ENCODE results near the gene CHST4. TPM values are rescaled to one million over a fixed set of nuclear protein-coding genes. Genes with fewer than 3 reads are reported as not detected.
"Not testable (repeated sequence)": the region's sequence is repeated elsewhere in the genome, so short reads cannot be mapped to it uniquely, and the experiment has no call there.

The CHST4 gene
- total RNA-seq, 1 experiment from 2014 or later: 0.14 TPM

GRCh38 chr16:71499775-71500364, 26.4 kb upstream of the CHST4 start:
- H3K4me3 Mint-ChIP-seq (ENCODE audit: unreplicated experiment): no peak overlapping the region
- POLR2A ChIA-PET: interaction anchor here (1.4 to 3.1 kb wide), 3 partner anchors 15 to 87 kb away, joined by 4 to 11 read pairs (median 8); partner anchors contain the start of gene ZNF23
- DNase-seq (ENCODE audit: unreplicated experiment): peak; percentile 56
- no peak overlapping the region for H3K27ac Mint-ChIP-seq (ENCODE audit: low read depth, unreplicated experiment)
- H3K9me3 Mint-ChIP-seq (ENCODE audit: unreplicated experiment): no peaks in the 10 kb centered on the region
- TF ChIP-seq CTCF (IDR thresholded peaks at IDR 0.05; ENCODE audit: unreplicated experiment): peak; percentile 73
- CTCF ChIA-PET: interaction anchor here (0.6 to 8.2 kb wide), 36 partner anchors 9 to 776 kb away, joined by 3 to 212 read pairs (median 4); partner anchors contain the start of genes CHST4 and ZNF19
- BruUV-seq (replicated peaks): no TSS peak
- H3K4me1 Mint-ChIP-seq (ENCODE audit: insufficient read depth, unreplicated experiment): peaks cover 2% of the 10 kb centered on the region
- peaks cover 9% of the 10 kb centered on the region for H3K27me3 Mint-ChIP-seq (ENCODE audit: insufficient read depth, unreplicated experiment)
- intact Hi-C loops (cut with micrococcal nuclease): loop anchor here (1.0 to 10.0 kb wide), 2 partner anchors 88 to 115 kb away; no protein-coding TSS in a partner anchor
- H3K36me3 Mint-ChIP-seq (ENCODE audit: insufficient read depth, unreplicated experiment): no peaks in the 10 kb centered on the region

GRCh38 chr16:71500964-71501363, 25.3 kb upstream of the CHST4 start:
- BruUV-seq (replicated peaks): no TSS peak
- H3K27me3 Mint-ChIP-seq (ENCODE audit: insufficient read depth, unreplicated experiment): peaks cover 9% of the 10 kb centered on the region
- H3K36me3 Mint-ChIP-seq (ENCODE audit: insufficient read depth, unreplicated experiment): no peaks in the 10 kb centered on the region
- H3K4me1 Mint-ChIP-seq (ENCODE audit: insufficient read depth, unreplicated experiment): peaks cover 7% of the 10 kb centered on the region
- intact Hi-C loops (cut with micrococcal nuclease): loop anchor here (1.0 to 10.0 kb wide), 2 partner anchors 36 to 114 kb away; no protein-coding TSS in a partner anchor
- H3K9me3 Mint-ChIP-seq (ENCODE audit: unreplicated experiment): no peaks in the 10 kb centered on the region
- H3K27ac Mint-ChIP-seq (ENCODE audit: low read depth, unreplicated experiment): no peak overlapping the region
- no peak for DNase-seq (ENCODE audit: unreplicated experiment)
- ChIA-PET POLR2A (no interaction called here), CTCF (interaction anchor here (0.6 to 8.2 kb wide), 21 partner anchors 12 to 334 kb away, joined by 3 to 212 read pairs (median 7); partner anchors contain the start of genes CHST4 and ZNF19)
- H3K4me3 Mint-ChIP-seq (ENCODE audit: unreplicated experiment): no peak overlapping the region
- no peak for TF ChIP-seq CTCF (IDR thresholded peaks at IDR 0.05; ENCODE audit: unreplicated experiment)

- no peaks in the 10 kb centered on the region for H3K9me3 Mint-ChIP-seq (ENCODE audit: unreplicated experiment)
- no peak for TF ChIP-seq CTCF (IDR thresholded peaks at IDR 0.05; ENCODE audit: unreplicated experiment)
- H3K36me3 Mint-ChIP-seq (ENCODE audit: insufficient read depth, unreplicated experiment): no peaks in the 10 kb centered on the region
- POLR2A ChIA-PET: no interaction called here
- no peak overlapping the region for H3K4me3 Mint-ChIP-seq (ENCODE audit: unreplicated experiment)
- peaks cover 9% of the 10 kb centered on the region for H3K27me3 Mint-ChIP-seq (ENCODE audit: insufficient read depth, unreplicated experiment)
- intact Hi-C loops (cut with micrococcal nuclease): loop anchor here (1.0 to 10.0 kb wide), 2 partner anchors 36 to 113 kb away; no protein-coding TSS in a partner anchor
- CTCF ChIA-PET: interaction anchor here (0.6 to 8.2 kb wide), 16 partner anchors 9 to 165 kb away, joined by 3 to 212 read pairs (median 4); partner anchors contain the start of gene ZNF19
- BruUV-seq (replicated peaks): no TSS peak
- H3K27ac Mint-ChIP-seq (ENCODE audit: low read depth, unreplicated experiment): no peak overlapping the region
- H3K4me1 Mint-ChIP-seq (ENCODE audit: insufficient read depth, unreplicated experiment): peaks cover 7% of the 10 kb centered on the region
- DNase-seq (ENCODE audit: unreplicated experiment): no peak
Measured at GRCh38 chr16:71501547-71501946, 24.7 kb upstream of the CHST4 start.

GRCh38 chr16:71504051-71504450, 22.2 kb upstream of the CHST4 start:
- peaks cover 34% of the 10 kb centered on the region for H3K27me3 Mint-ChIP-seq (ENCODE audit: insufficient read depth, unreplicated experiment)
- H3K4me3 Mint-ChIP-seq (ENCODE audit: unreplicated experiment); DNase-seq (ENCODE audit: unreplicated experiment); POLR2A ChIA-PET; H3K9me3 Mint-ChIP-seq (ENCODE audit: unreplicated experiment); H3K36me3 Mint-ChIP-seq (ENCODE audit: insufficient read depth, unreplicated experiment); BruUV-seq (replicated peaks); H3K27ac Mint-ChIP-seq (ENCODE audit: low read depth, unreplicated experiment); H3K4me1 Mint-ChIP-seq (ENCODE audit: insufficient read depth, unreplicated experiment): not testable (repeated sequence)
- intact Hi-C loops (cut with micrococcal nuclease): loop anchor here (10.0 kb wide), 1 partner anchor 111 kb away; no protein-coding TSS in a partner anchor
- CTCF ChIA-PET: interaction anchor here (8.2 kb wide), 1 partner anchor 107 kb away, joined by 46 read pairs; no protein-coding TSS in a partner anchor
